HG03045 (cell line): ENCODE results near the gene GK2.

Experiments
- ATAC-seq: cut with Tn5 transposase; IDR thresholded peaks from one replicate; pipeline ENCODE4 v1.9.1; 2021; ENCODE audit warnings: mild to moderate bottlenecking, moderate library complexity; ENCODE audit not compliant: unreplicated experiment

GK2 gene

DNA sequence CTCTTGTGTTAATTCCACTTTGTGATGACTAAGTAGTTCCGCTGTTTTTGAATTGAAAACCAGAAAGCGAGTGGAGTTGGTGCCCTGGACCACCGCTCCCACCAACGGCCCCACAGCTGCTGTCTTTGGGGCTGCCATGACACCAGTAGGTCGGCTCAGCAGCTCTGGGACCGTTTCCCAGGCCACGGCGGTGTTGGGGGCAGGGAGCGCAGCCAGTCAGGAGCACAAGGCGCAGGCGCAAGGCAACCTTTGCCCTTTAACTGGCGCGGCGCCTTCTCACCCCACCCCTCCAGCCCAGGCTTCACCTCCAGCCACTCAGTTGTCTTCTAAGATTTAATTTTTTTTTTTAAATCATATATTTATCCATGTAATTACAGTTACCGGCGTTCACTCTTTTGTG is at the start of gene GK2:
GK2 (minus strand) TSS at position 166 of the 400 bp plus-strand sequence; CDS start at position 138, 28 bp downstream.
- ATAC-seq: no peak

DNA sequence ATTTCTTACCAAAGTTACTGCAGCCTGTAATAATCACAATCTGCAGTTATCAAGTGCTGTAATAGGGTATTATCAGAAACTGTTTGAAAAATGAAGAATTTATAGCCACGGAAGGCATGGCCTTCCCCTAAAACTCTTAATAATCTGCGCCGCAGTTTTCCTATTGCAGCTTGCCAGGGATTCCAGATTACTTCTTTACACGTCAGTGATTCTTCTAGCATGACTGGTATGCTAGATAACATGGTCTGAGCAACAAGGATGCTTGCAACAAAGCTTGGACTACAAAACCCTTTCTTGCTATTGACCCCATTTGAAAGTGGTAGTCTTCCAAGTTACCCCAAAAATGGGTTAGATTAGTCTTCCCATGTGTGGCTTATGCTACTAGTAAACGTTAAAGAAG is 47.2 kb upstream of the GK2 start:
- ATAC-seq: no peak

DNA sequence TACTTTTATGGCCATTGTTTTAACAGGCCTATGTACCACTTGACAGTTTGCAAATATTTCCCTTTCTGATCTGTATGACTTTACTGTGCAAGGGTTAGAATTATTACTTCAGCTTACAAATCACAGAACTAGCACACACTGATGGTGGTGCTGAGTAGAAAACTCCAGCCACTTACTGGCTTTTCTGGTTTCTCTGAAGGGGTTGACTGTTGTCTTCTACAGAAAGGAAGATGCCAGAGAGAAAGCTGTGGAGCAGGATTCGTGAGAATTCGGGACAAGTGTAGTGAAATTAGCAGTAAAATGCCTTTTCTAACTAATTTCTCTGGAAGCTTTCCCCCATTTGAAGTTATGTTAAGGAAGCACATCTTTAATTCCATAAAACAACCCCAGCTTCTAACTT is 46.6 kb upstream of the GK2 start:
- ATAC-seq: no peak

DNA sequence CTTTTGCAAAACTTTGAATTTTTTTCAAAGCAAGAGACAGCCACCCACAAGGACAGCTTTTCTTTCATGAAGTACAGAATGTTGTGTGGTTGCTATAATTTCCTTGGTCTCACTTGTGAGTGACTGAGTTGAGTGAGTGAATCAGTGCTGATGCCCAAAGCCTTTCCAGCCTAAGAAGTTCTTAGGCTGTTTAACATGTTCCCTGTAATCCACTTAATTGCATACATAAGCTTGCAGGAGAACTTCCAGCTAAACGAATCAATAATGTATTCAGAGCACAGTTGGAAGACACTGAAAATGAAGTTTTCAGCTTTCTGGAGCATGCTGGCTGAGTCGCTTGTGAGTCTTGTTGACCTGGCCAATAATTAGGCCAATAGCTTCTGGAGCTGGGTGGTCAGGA is 42.0 kb upstream of the GK2 start:
- ATAC-seq: no peak

DNA sequence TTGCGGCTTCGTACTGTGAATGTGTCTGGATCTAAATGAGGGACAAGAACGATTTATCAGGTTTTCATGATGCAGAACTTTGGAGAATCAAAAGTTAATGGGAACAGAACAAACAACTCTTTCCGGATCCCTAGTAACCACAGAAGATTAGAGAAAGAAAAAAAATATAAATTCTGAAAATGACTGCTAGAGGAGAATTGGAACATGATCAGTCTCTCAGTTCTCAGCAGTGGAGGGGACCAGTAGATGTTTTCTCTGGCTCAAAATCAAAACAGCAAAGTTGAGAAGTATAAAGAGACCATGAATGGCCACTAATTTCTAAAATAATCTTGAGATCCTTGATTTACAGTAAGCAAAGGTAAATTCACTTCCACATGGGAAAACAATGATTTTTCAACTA is 38.1 kb upstream of the GK2 start:
- no peak for ATAC-seq

DNA sequence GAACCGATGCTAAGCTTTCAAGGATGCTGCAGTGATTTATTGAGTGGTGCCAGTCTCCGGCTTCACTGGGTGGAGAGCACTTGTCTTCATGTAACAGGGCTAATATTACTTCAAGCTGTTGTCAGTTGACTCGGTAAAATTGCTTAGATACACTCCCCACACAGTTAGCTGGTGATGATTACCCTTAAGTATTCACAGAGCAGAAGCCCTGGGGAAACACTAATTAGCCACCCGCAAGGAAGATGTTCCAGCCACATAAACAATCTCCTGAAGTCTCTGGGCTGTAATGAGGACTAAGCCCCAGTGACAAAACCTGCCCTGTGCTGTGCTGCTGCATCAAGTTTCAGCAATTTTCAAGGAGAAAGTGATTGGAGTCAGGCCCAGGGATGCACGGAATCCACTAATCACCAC is 37.3 kb upstream of the GK2 start:
- no peak for ATAC-seq

DNA sequence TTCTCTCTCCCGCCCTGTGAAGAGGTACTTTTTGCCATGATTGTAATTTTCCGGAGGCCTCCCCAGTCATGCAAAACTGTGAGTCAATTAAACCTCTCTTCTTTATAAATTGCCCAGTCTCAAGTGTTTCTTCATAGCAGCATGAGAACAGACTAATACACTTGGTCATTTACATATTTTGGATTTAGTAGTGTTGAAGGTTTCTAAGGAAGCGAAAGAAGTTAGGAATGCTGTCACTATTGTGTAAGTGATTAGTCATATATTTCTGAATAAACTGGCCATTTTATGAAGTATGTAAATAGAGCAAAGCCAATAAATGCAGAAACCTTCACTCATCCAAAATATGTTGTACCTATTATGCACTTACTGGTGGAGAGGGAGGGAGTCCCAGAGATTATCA is 34.4 kb upstream of the GK2 start:
- ATAC-seq: no peak

DNA sequence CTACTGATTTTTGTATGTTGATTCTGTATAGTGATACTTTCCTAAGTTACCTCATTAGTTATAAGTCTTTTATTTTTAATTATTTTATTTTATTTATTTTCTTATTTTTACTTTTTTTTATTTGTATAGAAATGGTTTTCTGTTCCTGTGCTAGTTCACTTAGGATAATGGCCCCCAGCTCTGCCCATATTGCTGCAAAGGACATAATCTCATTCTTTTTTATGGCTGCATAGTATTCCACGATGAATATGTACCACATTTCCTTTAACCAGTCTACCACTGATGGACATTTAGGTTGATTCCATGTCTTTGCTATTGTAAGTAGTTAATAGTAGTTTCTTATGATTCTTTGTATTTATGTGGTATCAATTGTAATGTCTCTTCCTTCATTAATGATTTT is 31.5 kb upstream of the GK2 start:
- no peak for ATAC-seq

DNA sequence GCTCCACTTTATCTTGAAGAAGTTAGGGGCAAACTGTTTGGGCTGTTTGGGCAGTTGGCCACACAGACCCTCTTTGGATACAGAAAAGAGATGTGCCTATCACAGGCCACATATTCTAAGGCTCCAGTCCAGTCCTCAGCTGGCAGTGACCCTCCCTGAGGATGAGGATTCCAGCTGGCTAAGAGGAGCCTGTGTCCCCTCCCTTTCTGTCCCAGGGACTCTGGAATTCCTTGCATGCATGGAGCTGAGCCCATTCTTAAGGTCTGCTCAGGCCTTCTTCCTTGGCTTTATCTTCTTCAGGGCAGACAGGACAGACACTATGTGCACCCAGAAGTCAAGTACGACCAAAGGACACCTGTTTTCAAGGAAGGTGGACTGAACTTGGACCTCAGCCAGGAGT is 23.8 kb upstream of the GK2 start:
- no peak for ATAC-seq

DNA sequence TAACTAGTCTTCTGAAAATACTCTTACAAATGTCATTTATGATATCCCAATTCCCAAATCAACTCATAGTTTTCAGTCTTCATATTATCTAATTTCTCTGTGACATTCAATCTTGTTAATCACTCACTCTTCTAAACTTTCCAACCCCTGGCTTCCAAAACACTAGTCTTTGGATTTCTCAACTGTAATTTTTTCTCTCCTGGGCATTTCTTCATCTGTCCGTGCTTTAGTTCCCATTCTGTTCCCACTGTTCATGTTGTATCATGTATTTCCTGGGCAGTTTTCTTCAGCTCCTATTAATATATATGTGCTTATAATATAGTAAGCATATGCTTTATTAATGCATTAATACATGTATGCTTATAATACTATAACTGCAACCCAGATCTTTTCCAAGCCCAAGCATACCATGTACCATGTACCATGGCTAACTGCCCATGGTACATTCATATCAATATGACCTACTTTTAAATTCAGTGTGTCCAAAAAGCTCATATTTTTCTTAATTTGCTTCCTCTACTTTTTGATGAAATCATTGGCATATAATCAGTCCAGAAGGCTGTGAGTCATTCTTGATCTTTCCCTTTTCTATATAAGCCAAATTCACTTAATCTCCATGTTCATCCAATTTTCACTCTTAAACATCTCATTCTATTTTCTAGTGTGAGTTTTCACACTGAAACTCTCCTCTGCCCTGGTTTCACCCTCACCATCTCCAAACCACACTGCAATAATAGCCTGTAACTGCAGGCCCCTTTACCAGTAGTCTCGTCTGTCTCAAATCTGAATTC is 21.3 kb upstream of the GK2 start:
- ATAC-seq: no peak

DNA sequence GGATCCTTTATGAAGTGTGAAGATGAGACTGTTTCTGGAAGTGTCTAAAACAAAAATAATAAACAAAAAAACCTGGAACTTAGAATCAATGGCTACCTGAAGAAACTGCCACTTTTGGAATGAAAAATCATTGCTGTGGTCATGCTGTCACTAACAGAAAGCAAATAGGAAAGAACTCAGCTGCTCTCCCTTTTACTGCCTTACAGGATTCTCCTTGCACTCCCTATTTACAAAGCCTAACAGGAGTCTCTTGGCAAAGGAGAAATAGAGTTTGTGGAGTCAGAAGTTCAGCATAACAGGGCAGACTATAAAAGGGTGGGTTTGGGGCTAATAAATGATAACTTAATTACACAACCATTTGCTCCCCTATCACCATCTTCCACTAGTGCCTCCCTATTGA is 19.0 kb upstream of the GK2 start:
- ATAC-seq: no peak

DNA sequence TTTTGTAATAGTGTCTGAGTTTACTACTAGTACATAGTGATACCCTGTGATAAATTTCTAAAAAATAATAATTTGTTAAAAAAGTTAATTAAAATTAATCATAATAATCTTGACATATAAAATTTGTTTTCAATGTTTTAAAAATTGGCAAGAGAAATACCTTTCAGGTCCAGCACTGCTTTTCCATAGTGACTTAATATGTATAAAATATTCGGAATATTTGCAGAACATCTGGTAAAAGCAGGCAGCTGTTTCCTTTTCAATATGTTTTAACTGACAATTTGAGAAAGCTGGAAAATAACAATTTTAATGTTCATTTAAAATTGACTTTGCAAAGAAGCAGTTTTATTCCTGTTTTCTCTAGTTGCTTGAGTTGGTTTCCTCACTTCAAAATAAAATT is 17.6 kb upstream of the GK2 start:
- ATAC-seq: no peak

DNA sequence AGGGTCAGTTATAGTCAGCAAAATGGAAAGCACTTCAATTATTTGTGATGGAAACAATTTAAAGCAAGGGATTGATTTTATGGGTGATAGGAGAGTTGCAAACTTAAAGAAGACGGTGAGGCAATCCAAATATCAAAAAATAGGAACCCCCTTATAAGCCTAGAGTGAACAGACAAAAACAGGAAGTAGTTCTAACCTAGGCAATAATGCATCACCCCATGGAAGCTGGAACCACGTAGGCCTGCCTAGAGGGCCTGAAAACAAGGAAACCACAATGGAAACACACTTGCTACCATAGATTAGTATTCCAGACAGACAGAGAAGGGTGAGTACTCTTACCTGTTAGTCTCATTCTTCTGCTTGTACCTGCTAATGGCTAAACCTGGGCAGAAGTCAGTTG is 13.5 kb upstream of the GK2 start:
- no peak for ATAC-seq

DNA sequence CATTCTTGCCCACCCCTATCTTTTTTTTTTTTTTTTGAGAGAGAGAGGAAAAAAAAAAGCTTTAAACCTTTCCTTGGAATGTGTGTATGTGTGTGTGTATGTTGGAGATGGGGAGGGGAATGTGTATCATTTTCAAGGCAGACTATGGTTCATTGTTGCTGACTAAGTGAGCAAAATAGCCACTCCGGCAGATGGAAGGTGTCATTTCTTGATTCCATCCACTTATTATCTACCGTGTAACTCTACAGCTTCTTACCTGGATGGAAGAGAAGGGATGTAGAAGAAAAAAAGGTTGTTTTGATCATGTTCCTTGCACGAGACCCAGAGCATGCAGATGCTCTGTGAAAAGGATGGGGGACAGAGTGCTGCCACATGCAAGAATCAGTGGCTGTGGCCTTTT is 5.9 kb upstream of the GK2 start:
- no peak for ATAC-seq

DNA sequence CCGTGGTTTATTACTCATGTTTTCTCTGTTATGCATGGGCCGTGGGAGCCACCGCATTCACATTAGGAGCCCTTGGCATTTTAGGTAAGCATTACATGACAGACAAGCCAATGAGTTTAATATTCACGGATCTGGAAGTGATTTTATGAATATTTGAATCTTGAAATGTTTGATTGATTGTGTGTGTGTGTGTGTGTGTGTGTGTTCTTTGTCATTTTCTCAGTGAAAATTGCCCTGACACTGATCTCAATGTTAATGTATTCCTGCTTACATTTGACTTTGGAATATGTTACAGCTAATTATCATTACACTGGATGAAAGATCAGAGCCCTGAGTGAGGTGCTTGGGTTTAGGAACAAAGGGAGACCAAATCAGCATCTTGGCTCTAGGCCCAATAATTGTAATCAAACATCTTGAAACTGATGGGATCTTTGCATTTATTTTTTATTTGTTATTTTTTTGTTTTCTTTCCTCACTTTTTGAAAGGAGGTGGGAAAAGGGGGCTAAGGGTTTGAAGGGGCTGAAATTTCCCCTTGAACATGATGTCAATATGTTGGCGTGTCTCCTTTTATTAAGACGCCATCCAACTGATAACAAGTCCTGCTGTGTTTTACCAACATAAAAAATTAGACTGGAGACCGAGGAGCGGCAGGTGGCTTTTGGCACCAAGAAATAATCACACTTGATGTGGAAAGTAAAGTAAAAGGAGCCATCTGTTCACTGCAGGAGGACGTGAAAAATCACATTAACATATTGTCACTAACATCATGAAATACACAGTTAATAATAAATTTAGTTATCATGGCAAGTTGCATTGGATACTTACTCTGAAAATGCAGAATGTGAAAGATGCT is 5.2 kb upstream of the GK2 start:
- no peak for ATAC-seq

DNA sequence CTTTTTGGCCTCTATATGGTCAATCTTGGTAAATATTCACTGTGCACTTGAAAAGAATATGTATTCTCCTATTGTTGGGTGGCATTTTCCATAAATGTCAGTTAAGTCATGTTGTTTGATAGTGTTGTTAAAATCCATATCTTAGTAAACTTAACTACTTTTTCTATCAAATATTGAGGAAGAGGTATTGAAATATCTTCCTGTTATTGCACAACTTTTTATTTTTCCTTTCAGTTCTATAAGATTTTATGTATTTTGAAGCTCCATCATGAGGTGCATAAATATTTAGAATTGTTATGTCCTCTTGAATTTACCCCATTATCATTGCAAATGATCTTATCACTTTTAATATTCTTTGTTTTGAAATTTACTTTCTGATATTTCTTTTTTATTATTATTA is 3.4 kb downstream of the GK2 start:
- no peak for ATAC-seq

DNA sequence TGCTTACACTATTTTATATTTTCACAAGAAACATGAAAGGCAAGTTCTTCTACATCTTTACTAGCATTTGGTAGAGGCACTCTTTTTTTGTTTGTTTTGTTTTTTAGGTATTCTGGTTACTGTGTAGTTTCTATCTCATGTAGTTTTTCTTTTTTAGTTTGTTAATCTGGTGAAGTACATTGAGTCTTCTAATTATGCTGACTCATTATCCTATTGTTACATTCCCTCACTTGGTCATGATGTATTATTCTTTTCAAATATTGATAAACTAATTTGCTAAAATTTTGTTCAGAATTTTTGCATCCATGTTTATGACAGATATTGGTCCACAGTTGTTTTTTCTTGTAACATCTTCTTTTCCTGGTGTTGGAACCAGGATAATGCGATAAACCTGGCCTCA is 4.7 kb downstream of the GK2 start:
- no peak for ATAC-seq

DNA sequence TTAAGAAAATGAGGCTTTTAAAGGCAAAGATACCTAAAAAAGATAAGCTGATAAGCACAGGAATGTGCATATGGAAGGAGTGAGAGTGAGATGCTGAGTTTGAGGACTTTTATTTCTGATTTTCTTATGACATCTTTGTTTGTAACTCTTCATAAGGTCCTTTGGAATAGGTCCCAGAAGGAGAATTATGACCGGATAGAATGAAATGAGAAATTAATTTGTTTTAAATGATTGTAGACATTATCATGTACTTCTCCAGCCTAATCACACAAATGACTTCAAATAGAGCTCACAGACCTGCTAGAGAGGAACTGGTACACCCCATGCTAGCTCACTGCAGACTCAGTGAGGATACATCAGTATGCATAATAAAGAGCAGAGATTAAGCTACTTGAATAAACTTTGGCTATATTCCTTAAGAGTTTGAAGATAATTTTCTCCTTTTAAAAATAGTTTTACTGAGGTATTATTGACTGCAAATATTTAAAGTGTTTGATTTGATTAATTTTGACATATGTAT is 5.6 kb downstream of the GK2 start:
- no peak for ATAC-seq

DNA sequence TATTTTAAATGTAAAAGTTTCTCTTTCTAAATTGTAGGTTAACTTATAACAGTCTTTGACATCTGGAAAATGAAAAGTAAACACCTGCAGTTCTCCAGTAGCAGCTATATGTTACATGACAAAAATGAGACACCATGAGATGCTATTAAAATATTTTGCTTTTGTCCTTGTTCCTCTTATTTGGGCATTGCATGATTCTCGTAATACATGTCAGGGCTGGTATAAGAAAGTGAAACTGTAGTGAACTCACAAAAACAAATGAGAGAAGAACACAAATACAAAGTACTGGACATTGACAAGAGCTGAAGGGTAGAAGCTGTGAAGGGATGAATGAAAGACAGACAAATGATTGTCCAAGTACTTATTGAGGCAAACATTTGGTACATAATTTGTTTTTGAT is 9.0 kb downstream of the GK2 start:
- ATAC-seq: no peak

DNA sequence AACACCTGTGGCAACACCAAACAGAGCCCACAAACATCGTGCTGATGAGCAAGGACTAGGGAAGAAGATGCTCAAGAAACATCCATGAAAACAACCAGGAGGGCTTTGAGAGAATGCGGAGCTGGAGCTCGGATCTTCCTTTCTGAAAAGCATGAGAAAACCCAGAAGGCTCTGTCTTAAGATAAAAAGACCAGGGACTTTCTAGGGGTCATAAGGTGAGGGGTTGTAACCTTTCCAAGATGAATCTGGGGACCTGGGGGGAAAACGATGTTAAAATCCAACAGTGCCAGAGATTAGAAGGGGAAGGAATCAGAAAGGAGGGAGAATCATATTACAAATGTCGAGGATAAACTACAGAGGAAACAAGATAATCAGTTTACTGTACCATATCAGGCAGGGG is 10.1 kb downstream of the GK2 start:
- ATAC-seq: no peak

DNA sequence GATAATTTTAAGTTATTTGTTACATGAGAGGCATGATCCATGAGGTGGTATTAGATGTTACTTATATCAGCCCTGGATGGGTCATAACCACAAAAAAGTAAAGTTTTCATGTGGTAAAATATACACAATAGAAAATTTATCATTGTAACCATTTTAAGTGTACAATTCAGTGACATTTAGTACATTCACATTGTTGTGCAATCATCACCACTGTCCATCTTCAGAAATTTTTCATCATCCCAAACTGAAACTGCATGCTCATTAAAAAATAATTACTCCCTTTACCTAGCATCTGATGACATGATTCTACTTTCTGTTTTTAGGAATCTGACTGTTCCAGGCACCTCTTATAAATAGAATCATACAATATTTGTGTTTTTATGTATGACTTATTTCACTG is 11.2 kb downstream of the GK2 start:
- ATAC-seq: no peak

DNA sequence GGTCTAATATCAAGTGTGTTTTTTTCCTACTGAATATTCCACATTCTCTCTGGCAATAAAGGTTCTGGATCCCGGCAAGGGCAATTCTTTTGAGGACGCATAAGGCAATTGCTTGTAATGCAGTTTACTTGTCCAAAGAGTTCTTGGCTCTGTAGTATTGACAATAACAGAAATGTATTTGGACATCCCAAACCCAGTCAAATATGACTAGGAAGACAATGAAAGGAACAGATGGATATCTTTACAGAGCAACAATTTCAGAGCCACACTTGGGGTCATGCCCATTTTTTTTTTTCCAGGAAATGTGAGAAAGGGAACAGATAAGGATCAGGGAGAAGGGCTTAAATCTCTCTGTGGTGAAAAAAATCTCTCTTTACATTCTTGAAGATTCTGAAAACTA is 12.2 kb downstream of the GK2 start:
- ATAC-seq: no peak
